H1 (cell line): ENCODE measurements around the gene DHDDS. TPM values are rescaled to one million over a fixed set of nuclear protein-coding genes. Genes with fewer than 3 reads are reported as not detected.

Source experiments
- ATF2 ChIP-seq: IDR thresholded peaks from 2 replicates; pipeline ENCODE4 v1.6.1; 2012; ENCODE audit warnings: low read length, inconsistent platforms
- BCL11A ChIP-seq, 2 experiments: IDR thresholded peaks; one replicate each; pipeline ENCODE4 v1.6.1; 2011; ENCODE audit warnings: low read depth in 2 of 2, low read length in 2 of 2, mild to moderate bottlenecking in 2 of 2
- CEBPB ChIP-seq: IDR thresholded peaks from 2 replicates; pipeline ENCODE4 v1.6.1; 2012; ENCODE audit warnings: low read depth, low read length
- CTBP2 ChIP-seq: IDR thresholded peaks from 2 replicates; pipeline ENCODE4 v1.7.0; 2011; ENCODE audit warnings: borderline replicate concordance, mild to moderate bottlenecking, moderate library complexity, mixed read lengths, low read length; ENCODE audit not compliant: insufficient read depth, insufficient read length
- CTCF ChIP-seq, 3 experiments: IDR thresholded peaks; 1 replicate in 2 of 3; 2 replicates in 1 of 3; pipeline versions ENCODE4 v1.5.1 to v1.6.1; 2011; ENCODE audit warnings: low read length in 3 of 3, mild to moderate bottlenecking in 3 of 3, inconsistent platforms in 2 of 3, low read depth in 1 of 3, moderate library complexity in 1 of 3; ENCODE audit not compliant: insufficient read depth in 1 of 3; ENCODE audit errors: control extremely low read depth in 1 of 3
- GTF2F1 ChIP-seq: IDR thresholded peaks from 2 replicates; pipeline ENCODE4 v1.6.1; 2012; ENCODE audit warnings: low read depth, low read length, improper control_type of control experiment, borderline replicate concordance
- KDM4A ChIP-seq: IDR thresholded peaks from one replicate; pipeline ENCODE4 v1.7.1; 2012; ENCODE audit warnings: low read depth, mild to moderate bottlenecking, moderate library complexity, low read length, inconsistent platforms; ENCODE audit not compliant: severe bottlenecking
- KDM5A ChIP-seq: fragments of 200-600 bp; IDR thresholded peaks from 2 replicates; pipeline ENCODE4 v1.7.1; 2012; ENCODE audit warnings: mild to moderate bottlenecking, low read length, inconsistent platforms, mixed read lengths
- MAX ChIP-seq: IDR thresholded peaks from 2 replicates; pipeline ENCODE4 v1.6.1; 2012; ENCODE audit warnings: inconsistent platforms
- NRF1 ChIP-seq: IDR thresholded peaks from 2 replicates; pipeline ENCODE4 v1.6.1; 2011; ENCODE audit warnings: mild to moderate bottlenecking, low read depth, low read length, improper control_type of control experiment
- POLR2A ChIP-seq, 2 experiments: IDR thresholded peaks; 1 replicate in 1 of 2; 2 replicates in 1 of 2; pipeline ENCODE4 v1.6.1; 2011; ENCODE audit warnings: low read depth in 2 of 2, low read length in 2 of 2, mild to moderate bottlenecking in 2 of 2; ENCODE audit errors: control extremely low read depth in 1 of 2
- POLR2AphosphoS5 ChIP-seq: IDR thresholded peaks from 2 replicates; pipeline ENCODE4 v1.6.1; 2011; ENCODE audit warnings: low read depth, low read length
- RFX5 ChIP-seq: IDR thresholded peaks from 2 replicates; pipeline ENCODE4 v1.6.1; 2011; ENCODE audit warnings: low read depth, low read length, improper control_type of control experiment, borderline replicate concordance
- SIN3A ChIP-seq, 2 experiments: IDR thresholded peaks in 1 of 2; conservative IDR thresholded peaks in 1 of 2; 2 replicates each; pipeline ENCODE4 v1.6.1; 2011 to 2012; ENCODE audit warnings: low read length in 2 of 2, improper control_type of control experiment in 1 of 2, low read depth in 1 of 2, mild to moderate bottlenecking in 1 of 2
- SP1 ChIP-seq: IDR thresholded peaks from 2 replicates; pipeline ENCODE4 v1.6.1; 2011; ENCODE audit warnings: low read depth, low read length
- SP2 ChIP-seq: IDR thresholded peaks from 2 replicates; pipeline ENCODE4 v1.6.1; 2012; ENCODE audit warnings: mild to moderate bottlenecking, low read length, inconsistent platforms
- SP4 ChIP-seq: IDR thresholded peaks from 2 replicates; pipeline ENCODE4 v1.6.1; 2012; ENCODE audit warnings: low read length, inconsistent platforms
- SUZ12 ChIP-seq: fragments of 200-600 bp; sonication (generic); IDR thresholded peaks from 2 replicates; pipeline ENCODE4 v1.6.1; 2012; ENCODE audit warnings: mild to moderate bottlenecking, inconsistent platforms, low read length, moderate library complexity, mixed read lengths
- TBP ChIP-seq: IDR thresholded peaks from 2 replicates; pipeline ENCODE4 v1.6.1; 2011; ENCODE audit warnings: low read depth, low read length, improper control_type of control experiment
- YY1 ChIP-seq: IDR thresholded peaks from 2 replicates; pipeline ENCODE4 v1.6.1; 2011; ENCODE audit warnings: low read depth, mild to moderate bottlenecking, low read length
- ZNF274 ChIP-seq: IDR thresholded peaks from 2 replicates; pipeline ENCODE4 v1.7.0; 2012; ENCODE audit warnings: low read length, borderline replicate concordance; ENCODE audit errors: extremely low read depth
- polyA plus RNA-seq, 7 experiments: library from polyadenylated mRNA; depleted of rRNA in 3 of 7; stranded (reverse) in 5 of 7; unstranded in 2 of 7; fragments of >200 nt in 5 of 7; fragments of 200-250 nt in 2 of 7; gene quantifications; 1 replicate in 5 of 7; 2 replicates in 1 of 7; 4 replicates in 1 of 7; pipeline versions ENCODE4 v1.2.1 to v1.2.3, GENCODE V29; 2011 to 2013; ENCODE audit warnings: missing spikeins in 2 of 7, mixed read lengths in 2 of 7
- total RNA-seq: library from RNA; stranded (reverse); fragmentation: NEBNext Ultra II Directional; extraction: Animal tissue kit (Norgen Biotek cat#: 25700); gene quantifications from 2 replicates; pipeline ENCODE4 v1.2.1, GENCODE V29; 2021

Gene DHDDS
- total and polyA plus RNA-seq, 2 of the 8 experiments (the other 6 are each of a cell fraction or from before 2014, with no cell fraction given) = 28.3 to 44.6 TPM

GRCh38 chr1:26409191-26409807 lies 22.8 kb upstream of the DHDDS start (continued):
- TF ChIP-seq YY1 (0 out of 2 replicates have a peak, but pooled peaks have one; percentile 14), KDM4A (peak; percentile 18), SP1 (peak; percentile 64), POLR2AphosphoS5 (no peak; the same call in 1 of the 2 replicates), CEBPB (no peak), SUZ12 (no peak), NRF1 (no peak), TBP (peak; percentile 73), GTF2F1 (no peak), CTCF (IDR thresholded peaks at IDR 0.05; ENCODE audit: control extremely low read depth in 1 of 3, insufficient read depth in 1 of 3, low read depth in 1 of 3, low read length in 3 of 3) (no peak), ZNF274 (no peak), MAX (0 out of 2 replicates have a peak, but pooled peaks have one; percentile 55), POLR2A (IDR thresholded peaks at IDR 0.05; ENCODE audit: control extremely low read depth in 1 of 2, low read depth in 2 of 2, low read length in 2 of 2) (peak in 1 of 2 experiments; percentile 52; a peak in 1 of 3 replicates), SP4 (no peak), ATF2 (no peak), KDM5A (no peak), RFX5 (no peak), SP2 (no peak), CTBP2 (no peak), SIN3A (conservative IDR thresholded peaks at IDR 0.05 in 1 of 2, IDR thresholded peaks at IDR 0.05 in 1 of 2; ENCODE audit: low read depth in 1 of 2, low read length in 2 of 2) (peak in 1 of 2 experiments; percentile 51; a peak in 1 of 4 replicates), BCL11A (IDR thresholded peaks at IDR 0.05; ENCODE audit: low read depth in 2 of 2, low read length in 2 of 2) (no peak)
